ENCODE results near the gene CTAG2.

DNA sequence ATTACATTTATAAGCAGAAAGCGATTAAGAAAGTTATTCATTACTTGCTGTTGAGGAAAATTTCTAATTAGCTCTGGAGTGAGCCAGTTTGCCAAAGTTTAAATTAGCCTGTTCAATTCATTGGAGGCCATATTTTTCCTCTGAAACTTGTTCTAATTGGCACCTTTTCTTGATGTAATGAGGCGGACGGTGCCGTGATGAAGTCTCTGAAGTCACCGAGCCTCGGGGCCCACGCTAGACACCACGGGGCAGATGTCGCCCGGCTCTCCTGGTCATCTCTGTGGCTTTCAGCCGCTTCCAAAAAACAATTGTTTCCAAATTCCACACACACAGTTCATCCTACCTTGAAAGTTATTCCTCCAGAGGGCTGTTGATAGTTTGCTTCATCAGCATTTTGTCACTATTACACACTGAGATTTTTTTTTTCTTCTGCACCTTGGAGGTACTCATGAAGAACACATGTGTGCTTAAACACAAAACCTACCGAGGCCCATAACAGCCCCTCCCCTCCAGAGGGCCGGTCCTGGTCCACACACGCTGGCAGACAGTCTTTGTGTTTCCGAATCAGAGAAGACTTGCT is 3.9 kb upstream of the CTAG2 start:
- TF ChIP-seq POLR2AphosphoS5 (IDR thresholded peaks at IDR 0.05; ENCODE audit: low read depth, low read length) = no peak
- no peak for TF ChIP-seq POLR2A (IDR thresholded peaks at IDR 0.05; ENCODE audit: low read depth, low read length)
- TF ChIP-seq TAF1 (IDR thresholded peaks at IDR 0.05; ENCODE audit: borderline replicate concordance, low read depth, low read length) = no peak

All from GM12892 (cell line).